ENCODE measurements around the gene RMDN2. TPM values are rescaled to one million over a fixed set of nuclear protein-coding genes. Genes with fewer than 3 reads are reported as not detected.

Gene RMDN2
- total and polyA plus RNA-seq, 4 donors: 7.3 to 30.6 (median 13.3) TPM

GRCh38 chr2:37971971-37972370, 46.9 kb downstream of the RMDN2 start:
- no peaks in the 10 kb centered on the region for H3K9me3 ChIP-seq (ENCODE audit: control insufficient read depth in 4 of 4, low read length in 3 of 4)
- no peak overlapping the region for H3K9ac ChIP-seq (ENCODE audit: low read depth in 1 of 2, low read length in 2 of 2)
- TF ChIP-seq TAF1 (conservative IDR thresholded peaks at IDR 0.05) (no peak), RXRA (IDR thresholded peaks at IDR 0.05) (no peak), FOXA2 (IDR thresholded peaks at IDR 0.05) (no peak), RAD21 (IDR thresholded peaks at IDR 0.05) (no peak), SP1 (IDR thresholded peaks at IDR 0.05) (no peak), FOXA1 (IDR thresholded peaks at IDR 0.05) (no peak), HNF4G (IDR thresholded peaks at IDR 0.05) (no peak), EGR1 (IDR thresholded peaks at IDR 0.05; ENCODE audit: low read depth in 2 of 2) (no peak), GABPA (IDR thresholded peaks at IDR 0.05 in 1 of 2, conservative IDR thresholded peaks at IDR 0.05 in 1 of 2) (no peak)
- H3K36me3 ChIP-seq (ENCODE audit: control insufficient read depth in 4 of 4, insufficient read depth in 3 of 4, low read depth in 1 of 4, low read length in 3 of 4): no peaks in the 10 kb centered on the region
- WGBS: 94% methylated on average over 1 of the region's 1 CpG
- H3K27me3 ChIP-seq (ENCODE audit: control insufficient read depth in 4 of 4, insufficient read depth in 4 of 4, low read length in 3 of 4): no peaks in the 10 kb centered on the region
- DNase-seq (ENCODE audit: low spot score): no peak
- H3K4me1 ChIP-seq (ENCODE audit: control insufficient read depth in 4 of 4, insufficient read depth in 4 of 4, low read length in 3 of 4): no peaks in the 10 kb centered on the region
- H3K27ac ChIP-seq (ENCODE audit: low read depth in 1 of 2, low read length in 2 of 2): no peak overlapping the region
- no peak overlapping the region for H3K4me3 ChIP-seq (ENCODE audit: low read depth in 1 of 3, low read length in 3 of 3)

- Histone ChIP-seq H3K9ac (ENCODE audit: low read depth in 1 of 2, low read length in 2 of 2) (no peak overlapping the region), H3K4me3 (ENCODE audit: low read depth in 1 of 3, low read length in 3 of 3) (no peak overlapping the region), H3K9me3 (ENCODE audit: control insufficient read depth in 4 of 4, low read length in 3 of 4) (no peaks in the 10 kb centered on the region), H3K27me3 (ENCODE audit: control insufficient read depth in 4 of 4, insufficient read depth in 4 of 4, low read length in 3 of 4) (no peaks in the 10 kb centered on the region), H3K27ac (ENCODE audit: low read depth in 1 of 2, low read length in 2 of 2) (no peak overlapping the region), H3K4me1 (ENCODE audit: control insufficient read depth in 4 of 4, insufficient read depth in 4 of 4, low read length in 3 of 4) (no peaks in the 10 kb centered on the region), H3K36me3 (ENCODE audit: control insufficient read depth in 4 of 4, insufficient read depth in 3 of 4, low read depth in 1 of 4, low read length in 3 of 4) (no peaks in the 10 kb centered on the region)
- WGBS: 96% methylated on average over 15 of the region's 15 CpGs
- TF ChIP-seq NR2F2 (IDR thresholded peaks at IDR 0.05): no peak
- no peak for TF ChIP-seq YY1 (IDR thresholded peaks at IDR 0.05)
- no peak for TF ChIP-seq ZBTB33 (IDR thresholded peaks at IDR 0.05)
- DNase-seq (ENCODE audit: low spot score): no peak
Observed at GRCh38 chr2:37973615-37974353, 48.7 kb downstream of the RMDN2 start.

- TF ChIP-seq FOXA1 (IDR thresholded peaks at IDR 0.05) (no peak), HNF4A (conservative IDR thresholded peaks at IDR 0.05) (no peak), ATF3 (IDR thresholded peaks at IDR 0.05) (no peak), JUND (IDR thresholded peaks at IDR 0.05) (no peak)
- H3K9me3 ChIP-seq (ENCODE audit: control insufficient read depth in 4 of 4, low read length in 3 of 4): no peaks in the 10 kb centered on the region
- WGBS: 88% methylated on average over 2 of the region's 2 CpGs
Observed at GRCh38 chr2:37975808-37976207, 50.7 kb downstream of the RMDN2 start.

More at GRCh38 chr2:37975808-37976207, 50.7 kb downstream of the RMDN2 start:
- no peaks in the 10 kb centered on the region for H3K36me3 ChIP-seq (ENCODE audit: control insufficient read depth in 4 of 4, insufficient read depth in 3 of 4, low read depth in 1 of 4, low read length in 3 of 4)
- no peak overlapping the region for H3K27ac ChIP-seq (ENCODE audit: low read depth in 1 of 2, low read length in 2 of 2)
- no peak overlapping the region for H3K4me3 ChIP-seq (ENCODE audit: low read depth in 1 of 3, low read length in 3 of 3)
- no peaks in the 10 kb centered on the region for H3K27me3 ChIP-seq (ENCODE audit: control insufficient read depth in 4 of 4, insufficient read depth in 4 of 4, low read length in 3 of 4)
- H3K4me1 ChIP-seq (ENCODE audit: control insufficient read depth in 4 of 4, insufficient read depth in 4 of 4, low read length in 3 of 4): no peaks in the 10 kb centered on the region
- DNase-seq (ENCODE audit: low spot score): no peak
- H3K9ac ChIP-seq (ENCODE audit: low read depth in 1 of 2, low read length in 2 of 2): no peak overlapping the region

Data from liver (tissue), 9 donors.